A549 (cell line): ENCODE results near the gene SENP6. TPM values are rescaled to one million over a fixed set of nuclear protein-coding genes. Genes with fewer than 3 reads are reported as not detected.
"Not testable (repeated sequence)": the region's sequence is repeated elsewhere in the genome, so short reads cannot be mapped to it uniquely, and the experiment has no call there.

Experiments
- ATAC-seq, 2 experiments: fragments of 200-7000 bp in 1 of 2; fragments of >200 bp in 1 of 2; cut with Nextera tagmentation in 1 of 2; cut with Tn5 transposase in 1 of 2; 3 replicates each; pipeline versions ENCODE4 v1.8.0 to v1.9.1; 2018 to 2020; ENCODE audit warnings: mild to moderate bottlenecking in 1 of 2, moderate library complexity in 1 of 2
- CTCF ChIA-PET: fragments of 300-600 bp; sonication (Branson Sonifier 250); formaldehyde crosslinking; extraction: SDS; loops from one replicate; lab custom pipeline; 2021; ENCODE audit warnings: antibody characterized with exemption, inconsistent platforms; lab: Yijun Ruan, JAX
- POLR2A ChIA-PET: fragments of 350-600 bp; formaldehyde crosslinking; extraction: SDS; loops from one replicate; lab custom pipeline; 2021; ENCODE audit warnings: antibody characterized with exemption, inconsistent platforms; lab: Yijun Ruan, JAX
- DNase-seq, 2 experiments: peaks; one replicate each; pipeline versions ENCODE4 v3.0.0 to v3.0.0-alpha.2; 2011 to 2016; ENCODE audit warnings: low read depth in 1 of 2, low spot score in 1 of 2
- FAIRE-seq: peaks from 2 replicates; lab custom pipeline; 2011; peaks lifted over from hg19 to GRCh38; lab: Jason Lieb, UNC
- H3K27ac ChIP-seq, 2 experiments: fragments of >200 bp; sonication (Bioruptor Twin); formaldehyde crosslinking; 3 replicates each; pipeline ENCODE4 v1.5.1; 2016 to 2017
- H3K4me1 ChIP-seq: fragments of >200 bp; sonication (Bioruptor Twin); formaldehyde crosslinking; 3 replicates; pipeline ENCODE4 v1.6.1; 2016
- H3K4me2 ChIP-seq: fragments of >200 bp; sonication (Bioruptor Twin); formaldehyde crosslinking; 3 replicates; pipeline ENCODE4 v1.6.1; 2016
- H3K4me3 ChIP-seq: fragments of >200 bp; sonication (Bioruptor Twin); formaldehyde crosslinking; 3 replicates; pipeline ENCODE4 v1.5.1; 2016
- H3K9me3 ChIP-seq: fragments of >200 bp; sonication (Bioruptor Twin); formaldehyde crosslinking; 3 replicates; pipeline ENCODE4 v1.6.1; 2016
- CBX2 ChIP-seq: fragments of 200-600 bp; sonication (generic); IDR thresholded peaks from 2 replicates; pipeline ENCODE4 v1.6.1; 2016; ENCODE audit warnings: low read depth, mild to moderate bottlenecking, borderline replicate concordance
- CBX8 ChIP-seq: fragments of 200-600 bp; sonication (generic); IDR thresholded peaks from 2 replicates; pipeline ENCODE4 v1.6.1; 2016
- CEBPB ChIP-seq, 2 experiments: fragments of >200 bp in 1 of 2; sonication (Bioruptor Twin) in 1 of 2; formaldehyde crosslinking in 1 of 2; IDR thresholded peaks; 2 replicates each; pipeline ENCODE4 v1.6.1; 2012 to 2016
- CHD2 ChIP-seq: fragments of 150-350 bp; IDR thresholded peaks from 2 replicates; pipeline ENCODE4 v1.6.1; 2014; ENCODE audit warnings: low read length; ENCODE audit not compliant: partially characterized antibody
- ESRRA ChIP-seq: fragments of 150-350 bp; IDR thresholded peaks from 2 replicates; pipeline ENCODE4 v1.6.1; 2014; ENCODE audit warnings: mild to moderate bottlenecking, low read length, borderline replicate concordance
- FOSB ChIP-seq: fragments of 250-450 bp; sonication (Bioruptor Pico); IDR thresholded peaks from 2 replicates; pipeline ENCODE4 v1.5.0; 2020; ENCODE audit warnings: mild to moderate bottlenecking, moderate library complexity
- HEYL ChIP-seq: fragments of 250-450 bp; sonication (Bioruptor Pico); IDR thresholded peaks from 2 replicates; pipeline ENCODE4 v1.8.0; 2021; ENCODE audit warnings: mild to moderate bottlenecking, moderate library complexity
- HOXA7 ChIP-seq: fragments of 250-450 bp; sonication (Bioruptor Pico); IDR thresholded peaks from 2 replicates; pipeline ENCODE4 v1.5.0; 2020; ENCODE audit warnings: mild to moderate bottlenecking, moderate library complexity
- KDM1A ChIP-seq: fragments of 200-600 bp; sonication (generic); IDR thresholded peaks from 2 replicates; pipeline ENCODE4 v1.6.1; 2016; ENCODE audit warnings: low read depth, mild to moderate bottlenecking
- KDM5A ChIP-seq: fragments of 200-600 bp; sonication (generic); IDR thresholded peaks from 2 replicates; pipeline ENCODE4 v1.6.1; 2016; ENCODE audit warnings: antibody characterized with exemption, mild to moderate bottlenecking
- MAZ ChIP-seq: fragments of 150-350 bp; IDR thresholded peaks from 2 replicates; pipeline ENCODE4 v1.6.1; 2014; ENCODE audit warnings: antibody characterized with exemption, low read depth, low read length, borderline replicate concordance
- MYC ChIP-seq: IDR thresholded peaks from 2 replicates; pipeline ENCODE4 v1.6.1; 2012; ENCODE audit warnings: mild to moderate bottlenecking, inconsistent platforms, low read length, improper control_type of control experiment, borderline replicate concordance
- NFE2L2 ChIP-seq: fragments of 150-350 bp; conservative IDR thresholded peaks from 2 replicates; pipeline ENCODE4 v1.6.1; 2014; ENCODE audit warnings: low read length
- SMC3 ChIP-seq: fragments of >200 bp; sonication (Bioruptor Twin); formaldehyde crosslinking; IDR thresholded peaks from 3 replicates; pipeline ENCODE4 v1.6.1; 2018; ENCODE audit warnings: inconsistent platforms
- TFCP2L1 ChIP-seq: fragments of 250-450 bp; sonication (Bioruptor Pico); IDR thresholded peaks from 2 replicates; pipeline ENCODE4 v1.5.0; 2021; ENCODE audit warnings: mild to moderate bottlenecking
- TP53 ChIP-seq: fragments of 250-450 bp; sonication (Bioruptor Pico); IDR thresholded peaks from 2 replicates; pipeline ENCODE4 v1.5.0; 2021; ENCODE audit warnings: mild to moderate bottlenecking, moderate library complexity
- ZFP36 ChIP-seq: fragments of 450-650 bp; IDR thresholded peaks from 2 replicates; pipeline ENCODE4 v1.6.1; 2014; ENCODE audit warnings: borderline replicate concordance; ENCODE audit not compliant: partially characterized antibody
- WGBS: methylation state at CpG from one replicate; pipeline ENCODE4 v1.1.6; 2017; ENCODE audit errors: missing lambda C conversion rate; 5-methylcytosine and 5-hydroxymethylcytosine counted together
- polyA plus RNA-seq, 4 experiments: library from polyadenylated mRNA; depleted of rRNA in 3 of 4; stranded (reverse); fragments of >200 nt; fragmentation: RNase III in 1 of 4; extraction: RNeasy Plus Mini Kit Qiagen cat#74134 plus additional on column Dnase treatment in 1 of 4; gene quantifications; 2 replicates in 3 of 4; 3 replicates in 1 of 4; pipeline ENCODE4 v1.2.3, GENCODE V29; 2011 to 2017
- TF ChIP-seq, protein P1 (sequence below): fragments of >200 bp; sonication (Bioruptor Twin); formaldehyde crosslinking; IDR thresholded peaks from 3 replicates; pipeline ENCODE4 v1.5.1; 2016
- TF ChIP-seq, protein P2 (sequence below): IDR thresholded peaks from 2 replicates; pipeline ENCODE4 v1.6.1; 2012; ENCODE audit warnings: low read depth, borderline replicate concordance
- TF ChIP-seq, protein P3 (sequence below): fragments of >200 bp; sonication (Bioruptor Twin); formaldehyde crosslinking; IDR thresholded peaks from 3 replicates; pipeline ENCODE4 v1.6.1; 2016
- TF ChIP-seq, protein P4 (sequence below): fragments of >200 bp; sonication (Bioruptor Twin); formaldehyde crosslinking; IDR thresholded peaks from 2 replicates; pipeline ENCODE4 v1.6.1; 2016
- TF ChIP-seq, protein P5 (sequence below): fragments of 450-650 bp; IDR thresholded peaks from 2 replicates; pipeline ENCODE4 v1.6.1; 2014; ENCODE audit warnings: antibody characterized with exemption

The SENP6 gene
- polyA plus RNA-seq, 2 of the 4 experiments (the other 2 are of a cell fraction) = 29.8 to 59.9 TPM

DNA sequence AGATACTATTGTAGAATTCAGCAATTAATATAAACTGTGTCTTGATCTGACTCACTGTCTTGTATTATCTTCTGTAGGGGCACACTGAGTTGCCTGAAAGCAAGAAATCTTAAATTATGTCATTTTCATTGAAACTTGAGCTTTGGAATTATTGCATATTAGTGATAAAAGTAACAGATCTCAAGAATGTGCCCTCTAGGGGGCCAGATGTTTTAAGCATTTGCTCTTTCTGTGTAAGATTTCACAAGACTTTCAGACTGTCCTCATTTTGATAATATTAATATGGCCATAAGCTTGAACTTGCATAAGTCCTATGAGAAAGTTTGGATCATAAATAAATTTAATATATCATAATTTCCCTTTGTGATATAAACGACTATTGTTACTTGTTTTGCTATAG is 91.9 kb downstream of the SENP6 start:
- POLR2A ChIA-PET = no interaction called here
- TF ChIP-seq SMC3 = no peak
- no peak for TF ChIP-seq HOXA7
- TF ChIP-seq, protein P1, sequence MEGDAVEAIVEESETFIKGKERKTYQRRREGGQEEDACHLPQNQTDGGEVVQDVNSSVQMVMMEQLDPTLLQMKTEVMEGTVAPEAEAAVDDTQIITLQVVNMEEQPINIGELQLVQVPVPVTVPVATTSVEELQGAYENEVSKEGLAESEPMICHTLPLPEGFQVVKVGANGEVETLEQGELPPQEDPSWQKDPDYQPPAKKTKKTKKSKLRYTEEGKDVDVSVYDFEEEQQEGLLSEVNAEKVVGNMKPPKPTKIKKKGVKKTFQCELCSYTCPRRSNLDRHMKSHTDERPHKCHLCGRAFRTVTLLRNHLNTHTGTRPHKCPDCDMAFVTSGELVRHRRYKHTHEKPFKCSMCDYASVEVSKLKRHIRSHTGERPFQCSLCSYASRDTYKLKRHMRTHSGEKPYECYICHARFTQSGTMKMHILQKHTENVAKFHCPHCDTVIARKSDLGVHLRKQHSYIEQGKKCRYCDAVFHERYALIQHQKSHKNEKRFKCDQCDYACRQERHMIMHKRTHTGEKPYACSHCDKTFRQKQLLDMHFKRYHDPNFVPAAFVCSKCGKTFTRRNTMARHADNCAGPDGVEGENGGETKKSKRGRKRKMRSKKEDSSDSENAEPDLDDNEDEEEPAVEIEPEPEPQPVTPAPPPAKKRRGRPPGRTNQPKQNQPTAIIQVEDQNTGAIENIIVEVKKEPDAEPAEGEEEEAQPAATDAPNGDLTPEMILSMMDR = 0 out of 3 replicates have a peak, but pooled peaks have one; percentile 16
- TF ChIP-seq CHD2 = no peak
- TF ChIP-seq, protein P2, sequence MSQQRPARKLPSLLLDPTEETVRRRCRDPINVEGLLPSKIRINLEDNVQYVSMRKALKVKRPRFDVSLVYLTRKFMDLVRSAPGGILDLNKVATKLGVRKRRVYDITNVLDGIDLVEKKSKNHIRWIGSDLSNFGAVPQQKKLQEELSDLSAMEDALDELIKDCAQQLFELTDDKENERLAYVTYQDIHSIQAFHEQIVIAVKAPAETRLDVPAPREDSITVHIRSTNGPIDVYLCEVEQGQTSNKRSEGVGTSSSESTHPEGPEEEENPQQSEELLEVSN = no peak
- no peak for TF ChIP-seq CEBPB (IDR thresholded peaks at IDR 0.05)
- TF ChIP-seq, protein P3, sequence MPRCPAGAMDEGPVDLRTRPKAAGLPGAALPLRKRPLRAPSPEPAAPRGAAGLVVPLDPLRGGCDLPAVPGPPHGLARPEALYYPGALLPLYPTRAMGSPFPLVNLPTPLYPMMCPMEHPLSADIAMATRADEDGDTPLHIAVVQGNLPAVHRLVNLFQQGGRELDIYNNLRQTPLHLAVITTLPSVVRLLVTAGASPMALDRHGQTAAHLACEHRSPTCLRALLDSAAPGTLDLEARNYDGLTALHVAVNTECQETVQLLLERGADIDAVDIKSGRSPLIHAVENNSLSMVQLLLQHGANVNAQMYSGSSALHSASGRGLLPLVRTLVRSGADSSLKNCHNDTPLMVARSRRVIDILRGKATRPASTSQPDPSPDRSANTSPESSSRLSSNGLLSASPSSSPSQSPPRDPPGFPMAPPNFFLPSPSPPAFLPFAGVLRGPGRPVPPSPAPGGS = no peak

DNA sequence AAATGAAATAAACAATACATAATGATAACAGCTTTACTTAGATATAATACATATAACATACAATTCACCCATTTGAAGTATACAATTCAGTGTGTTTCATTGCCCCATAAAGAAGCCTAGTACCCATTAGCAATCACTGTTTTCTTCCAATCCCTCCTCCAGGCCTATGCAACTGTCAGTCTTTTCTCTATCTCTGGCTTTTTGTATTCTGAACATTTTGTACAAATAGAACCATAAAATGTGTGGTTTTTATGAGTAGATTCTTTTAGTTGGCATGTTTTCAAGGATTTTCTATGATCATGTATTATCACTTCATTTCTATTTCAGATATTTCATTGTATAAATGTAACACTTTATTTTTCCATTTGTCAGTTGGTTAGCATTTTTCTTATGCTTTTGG is 92.7 kb downstream of the SENP6 start:
- Histone ChIP-seq H3K4me3 (no peak overlapping the region), H3K9me3 (no peaks in the 10 kb centered on the region), H3K4me1 (no peaks in the 10 kb centered on the region), H3K4me2 (no peak overlapping the region), H3K27ac (no peak overlapping the region)
- ChIA-PET CTCF (no interaction called here), POLR2A (no interaction called here)
- no peak for TF ChIP-seq NFE2L2
- no peak for TF ChIP-seq MAZ
- TF ChIP-seq FOSB (CRISPR knock-in tag) = no peak
- TF ChIP-seq TP53 (CRISPR knock-in tag) = no peak
- TF ChIP-seq TFCP2L1 (CRISPR knock-in tag) = no peak
- TF ChIP-seq KDM5A = no peak
- TF ChIP-seq HOXA7 = no peak
- TF ChIP-seq ESRRA = no peak
- no peak for TF ChIP-seq ZFP36
- no peak for TF ChIP-seq MYC
- TF ChIP-seq, protein P4, sequence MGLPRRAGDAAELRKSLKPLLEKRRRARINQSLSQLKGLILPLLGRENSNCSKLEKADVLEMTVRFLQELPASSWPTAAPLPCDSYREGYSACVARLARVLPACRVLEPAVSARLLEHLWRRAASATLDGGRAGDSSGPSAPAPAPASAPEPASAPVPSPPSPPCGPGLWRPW = no peak
- no peak for TF ChIP-seq CBX2
- no peak for TF ChIP-seq HEYL
- TF ChIP-seq, protein P5, sequence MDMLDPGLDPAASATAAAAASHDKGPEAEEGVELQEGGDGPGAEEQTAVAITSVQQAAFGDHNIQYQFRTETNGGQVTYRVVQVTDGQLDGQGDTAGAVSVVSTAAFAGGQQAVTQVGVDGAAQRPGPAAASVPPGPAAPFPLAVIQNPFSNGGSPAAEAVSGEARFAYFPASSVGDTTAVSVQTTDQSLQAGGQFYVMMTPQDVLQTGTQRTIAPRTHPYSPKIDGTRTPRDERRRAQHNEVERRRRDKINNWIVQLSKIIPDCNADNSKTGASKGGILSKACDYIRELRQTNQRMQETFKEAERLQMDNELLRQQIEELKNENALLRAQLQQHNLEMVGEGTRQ = no peak
- TF ChIP-seq CHD2 = no peak
- no peak for TF ChIP-seq CBX8
- no peak for TF ChIP-seq KDM1A
- DNase-seq = no peak
- no peak for ATAC-seq
- FAIRE-seq = no peak

More for the DNA sequence above, 91.9 kb downstream of the SENP6 start:
- CTCF ChIA-PET = interaction anchor here (0.6 to 1.2 kb wide), 3 partner anchors 11 to 43 kb away, joined by 3 to 4 read pairs (median 3); no protein-coding TSS in a partner anchor
- Histone ChIP-seq H3K4me1 (no peaks in the 10 kb centered on the region), H3K27ac (no peak overlapping the region), H3K4me3 (no peak overlapping the region), H3K4me2 (no peak overlapping the region), H3K9me3 (no peaks in the 10 kb centered on the region)
- DNase-seq = peak in 1 of 2 experiments; percentile 28
- 67% methylated on average over 1 of the region's 1 CpG for WGBS
- no peak for FAIRE-seq
- ATAC-seq = peak; percentile 39 to 46; a peak in 3 of 6 replicates

DNA sequence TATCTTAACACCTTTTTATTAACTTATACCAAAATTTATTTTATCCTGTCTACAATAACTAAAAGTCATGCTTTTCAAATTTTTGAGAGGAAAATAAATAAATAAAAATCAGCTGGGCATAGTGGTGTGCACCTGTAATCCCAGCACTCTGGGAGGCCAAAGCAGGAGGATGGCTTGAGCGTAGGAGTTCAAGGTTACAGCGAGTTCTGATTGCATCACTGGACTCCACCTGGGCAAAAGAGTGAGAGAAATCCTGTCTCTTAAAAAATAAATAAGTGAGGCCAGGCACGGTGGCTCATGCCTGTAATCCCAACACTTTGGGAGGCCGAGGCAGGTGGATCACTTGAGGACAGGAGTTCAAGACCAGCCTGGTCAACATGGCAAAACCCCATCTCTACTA is 106.7 kb downstream of the SENP6 start:
- H3K27ac ChIP-seq, DNase-seq, POLR2A ChIA-PET, H3K4me1 ChIP-seq, H3K9me3 ChIP-seq, FAIRE-seq, H3K4me2 ChIP-seq, H3K4me3 ChIP-seq, ATAC-seq, CTCF ChIA-PET: not testable (repeated sequence)
- 99% methylated on average over 4 of the region's 4 CpGs for WGBS
